H1 (cell line): ENCODE data around the gene AGR2.

ENCODE experiments used
- CEBPB ChIP-seq: IDR thresholded peaks from 2 replicates; pipeline ENCODE4 v1.6.1; 2012; ENCODE audit warnings: low read depth, low read length
- CHD1 ChIP-seq: IDR thresholded peaks from 2 replicates; pipeline ENCODE4 v1.6.1; 2012; ENCODE audit warnings: low read depth, low read length, improper control_type of control experiment
- CREB1 ChIP-seq: IDR thresholded peaks from 2 replicates; pipeline ENCODE4 v1.6.1; 2012; ENCODE audit warnings: inconsistent platforms
- CTCF ChIP-seq, 3 experiments: IDR thresholded peaks; 1 replicate in 2 of 3; 2 replicates in 1 of 3; pipeline versions ENCODE4 v1.5.1 to v1.6.1; 2011; ENCODE audit warnings: low read length in 3 of 3, mild to moderate bottlenecking in 3 of 3, inconsistent platforms in 2 of 3, low read depth in 1 of 3, moderate library complexity in 1 of 3; ENCODE audit not compliant: insufficient read depth in 1 of 3; ENCODE audit errors: control extremely low read depth in 1 of 3
- EZH2 ChIP-seq: fragments of 200-600 bp; sonication (generic); IDR thresholded peaks from 2 replicates; pipeline ENCODE4 v1.7.1; 2012; ENCODE audit warnings: low read depth, mild to moderate bottlenecking, moderate library complexity, low read length, inconsistent platforms; ENCODE audit not compliant: severe bottlenecking
- MAFK ChIP-seq: IDR thresholded peaks from 2 replicates; pipeline ENCODE4 v1.6.1; 2012; ENCODE audit warnings: low read depth, mild to moderate bottlenecking, improper control_type of control experiment, low read length

- no peak for TF ChIP-seq MAFK
- TF ChIP-seq EZH2, result no peak
- no peak for TF ChIP-seq CTCF (IDR thresholded peaks at IDR 0.05; ENCODE audit: control extremely low read depth in 1 of 3, insufficient read depth in 1 of 3, low read depth in 1 of 3, low read length in 3 of 3)
- no peak for TF ChIP-seq CEBPB
- TF ChIP-seq CHD1, result no peak
- no peak for TF ChIP-seq CREB1
These were observed 19.0 kb downstream of the AGR2 start for GRCh38 chr7:16785846-16786245.
